ENCODE measurements around the gene RAPGEF1. TPM values are rescaled to one million over a fixed set of nuclear protein-coding genes. Genes with fewer than 3 reads are reported as not detected.
A peak's percentile ranks its signal among the peaks of the same experiment; 100 is the strongest.

Gene RAPGEF1
- total and polyA plus RNA-seq, 2 experiments from 2014 or later: 26.2 to 29.7 TPM

DNA sequence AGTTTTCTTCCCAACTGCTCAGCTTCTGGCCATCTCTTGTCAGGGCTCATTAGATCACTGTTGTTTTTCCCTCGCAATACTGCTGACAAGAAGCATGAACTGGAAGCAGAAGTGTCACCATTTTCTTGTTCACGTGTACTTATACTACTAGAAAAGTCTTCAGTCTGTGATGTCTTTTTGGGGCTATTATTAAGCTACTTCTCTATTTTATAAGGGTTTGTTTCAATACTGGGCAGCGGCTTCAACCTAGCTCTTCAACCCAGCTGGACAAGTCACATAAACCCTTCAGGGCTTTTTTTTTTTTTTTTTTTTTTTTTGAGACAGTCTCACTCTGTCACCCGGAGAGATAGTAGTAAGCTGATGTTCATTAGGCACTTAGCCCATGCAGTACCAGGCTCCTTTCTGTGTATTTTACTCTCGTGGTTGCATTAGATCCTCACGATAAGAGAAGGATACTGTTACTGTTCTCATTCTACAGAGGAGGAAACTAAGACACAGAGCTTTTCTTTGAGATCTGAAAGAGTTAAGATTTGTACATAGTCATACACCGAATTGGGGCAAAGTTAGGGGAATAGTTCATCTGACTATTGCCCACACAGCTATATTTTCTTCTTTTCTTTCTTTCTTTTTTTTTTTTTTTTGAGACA is 20.5 kb downstream of the RAPGEF1 start:
- no peaks in the 10 kb centered on the region for H3K9me3 ChIP-seq (ENCODE audit: low read depth)

DNA sequence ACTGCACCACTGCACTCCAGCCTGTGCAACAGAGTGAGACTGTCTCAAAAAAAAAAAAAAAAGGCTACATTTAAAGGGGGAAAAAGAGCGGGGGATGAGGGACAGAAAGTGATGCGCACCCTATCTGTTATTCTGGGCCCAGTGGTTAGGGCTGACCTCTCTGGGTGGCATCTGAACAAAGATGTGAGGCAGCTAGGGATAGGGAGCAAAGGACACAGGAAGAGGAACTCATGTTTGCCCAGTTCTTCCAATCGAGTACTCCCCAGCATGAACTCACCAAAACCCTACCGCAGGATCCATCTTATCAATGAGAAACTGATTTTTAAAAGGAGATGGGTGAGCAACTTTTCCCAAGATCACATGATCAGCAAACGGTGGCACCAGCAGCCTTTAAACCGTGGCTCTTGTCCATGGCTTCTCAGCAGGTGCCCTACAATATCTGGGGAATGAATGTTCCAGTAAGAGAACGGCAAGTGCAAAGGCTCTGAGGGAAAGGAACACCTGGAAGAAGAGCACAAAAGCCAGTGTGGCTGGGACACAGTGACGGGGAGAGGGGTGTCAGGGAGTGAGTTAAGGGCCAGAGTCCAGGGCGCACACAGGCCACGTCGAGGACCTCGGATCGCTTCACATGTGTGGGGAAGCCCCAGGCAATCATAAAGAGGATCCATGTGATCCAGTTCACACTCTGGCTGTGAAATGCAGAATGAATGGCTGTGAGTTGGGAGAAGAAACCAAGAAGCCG is 22.0 kb downstream of the RAPGEF1 start:
- TF ChIP-seq EZH2 (IDR thresholded peaks at IDR 0.05; ENCODE audit: borderline replicate concordance) (no peak), EZH2phosphoT487 (IDR thresholded peaks at IDR 0.05; ENCODE audit: low read depth, severe bottlenecking, unreplicated experiment) (no peak)
- TF ChIP-seq, protein P1, sequence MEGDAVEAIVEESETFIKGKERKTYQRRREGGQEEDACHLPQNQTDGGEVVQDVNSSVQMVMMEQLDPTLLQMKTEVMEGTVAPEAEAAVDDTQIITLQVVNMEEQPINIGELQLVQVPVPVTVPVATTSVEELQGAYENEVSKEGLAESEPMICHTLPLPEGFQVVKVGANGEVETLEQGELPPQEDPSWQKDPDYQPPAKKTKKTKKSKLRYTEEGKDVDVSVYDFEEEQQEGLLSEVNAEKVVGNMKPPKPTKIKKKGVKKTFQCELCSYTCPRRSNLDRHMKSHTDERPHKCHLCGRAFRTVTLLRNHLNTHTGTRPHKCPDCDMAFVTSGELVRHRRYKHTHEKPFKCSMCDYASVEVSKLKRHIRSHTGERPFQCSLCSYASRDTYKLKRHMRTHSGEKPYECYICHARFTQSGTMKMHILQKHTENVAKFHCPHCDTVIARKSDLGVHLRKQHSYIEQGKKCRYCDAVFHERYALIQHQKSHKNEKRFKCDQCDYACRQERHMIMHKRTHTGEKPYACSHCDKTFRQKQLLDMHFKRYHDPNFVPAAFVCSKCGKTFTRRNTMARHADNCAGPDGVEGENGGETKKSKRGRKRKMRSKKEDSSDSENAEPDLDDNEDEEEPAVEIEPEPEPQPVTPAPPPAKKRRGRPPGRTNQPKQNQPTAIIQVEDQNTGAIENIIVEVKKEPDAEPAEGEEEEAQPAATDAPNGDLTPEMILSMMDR (IDR thresholded peaks at IDR 0.05; ENCODE audit: poor library complexity): no peak
- peaks cover 5% of the 10 kb centered on the region for H4K20me1 ChIP-seq (ENCODE audit: insufficient read depth, poor library complexity, severe bottlenecking)
- no peaks in the 10 kb centered on the region for H3K36me3 ChIP-seq (replicated peaks; ENCODE audit: insufficient read depth, low read depth)
- H3K4me3 ChIP-seq: no peak overlapping the region
- H3K9me3 ChIP-seq (ENCODE audit: low read depth): no peaks in the 10 kb centered on the region
- H2AFZ ChIP-seq: no peak overlapping the region
- peaks cover 95% of the 10 kb centered on the region for H3K79me2 ChIP-seq
- peaks cover 7% of the 10 kb centered on the region for H3K4me1 ChIP-seq (ENCODE audit: insufficient read depth)
- 84% methylated on average over 14 of the region's 14 CpGs for WGBS (ENCODE audit: low lambda C conversion rate, missing lambda C conversion rate)
- peak; percentile 56 for DNase-seq (ENCODE audit: low spot score)
- H3K27ac ChIP-seq: peak overlapping the region; percentile 54
- H3K9me2 ChIP-seq (replicated peaks; ENCODE audit: insufficient read depth): no peaks in the 10 kb centered on the region
- no peak overlapping the region for H3K4me2 ChIP-seq
- no peaks in the 10 kb centered on the region for H3K27me3 ChIP-seq

More for the DNA sequence above, 20.5 kb downstream of the RAPGEF1 start:
- Histone ChIP-seq H2AFZ (no peak overlapping the region), H3K9me2 (replicated peaks; ENCODE audit: insufficient read depth) (no peaks in the 10 kb centered on the region), H3K27ac (no peak overlapping the region), H3K36me3 (replicated peaks; ENCODE audit: insufficient read depth, low read depth) (no peaks in the 10 kb centered on the region), H3K27me3 (no peaks in the 10 kb centered on the region), H3K4me3 (no peak overlapping the region), H3K4me1 (ENCODE audit: insufficient read depth) (no peaks in the 10 kb centered on the region), H3K79me2 (peaks cover 95% of the 10 kb centered on the region), H4K20me1 (ENCODE audit: insufficient read depth, poor library complexity, severe bottlenecking) (peaks cover 5% of the 10 kb centered on the region), H3K4me2 (no peak overlapping the region)
- WGBS (ENCODE audit: low lambda C conversion rate, missing lambda C conversion rate): 58% methylated on average over 7 of the region's 7 CpGs
- no peak for TF ChIP-seq EZH2 (IDR thresholded peaks at IDR 0.05; ENCODE audit: borderline replicate concordance)
- TF ChIP-seq EZH2phosphoT487 (IDR thresholded peaks at IDR 0.05; ENCODE audit: low read depth, severe bottlenecking, unreplicated experiment): no peak
- TF ChIP-seq, protein P1 (IDR thresholded peaks at IDR 0.05; ENCODE audit: poor library complexity): no peak
- no peak for DNase-seq (ENCODE audit: low spot score)

DNA sequence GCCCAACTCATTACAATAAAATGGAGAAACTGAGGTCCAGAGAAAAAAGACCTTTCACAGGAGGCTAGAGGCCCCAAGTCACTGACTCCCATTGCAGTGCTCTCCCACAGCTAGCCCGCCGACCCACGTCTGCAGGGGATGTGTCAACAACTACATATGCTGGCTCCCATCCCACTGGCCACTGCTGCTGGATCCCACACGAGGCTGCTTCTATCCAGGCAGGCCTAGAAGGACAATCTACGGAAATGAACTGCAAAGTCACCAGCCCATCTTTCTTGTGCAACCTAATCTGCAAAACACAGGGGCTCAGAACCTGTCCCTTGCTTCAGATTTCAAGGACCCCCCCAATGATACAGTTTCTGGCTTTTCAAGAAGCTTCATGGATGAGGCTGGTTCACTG is 24.0 kb downstream of the RAPGEF1 start:
- Histone ChIP-seq H3K79me2 (peaks cover 95% of the 10 kb centered on the region), H3K4me1 (ENCODE audit: insufficient read depth) (peaks cover 13% of the 10 kb centered on the region), H3K27ac (no peak overlapping the region), H3K4me2 (no peak overlapping the region), H2AFZ (no peak overlapping the region), H3K27me3 (no peaks in the 10 kb centered on the region), H3K36me3 (replicated peaks; ENCODE audit: insufficient read depth, low read depth) (no peaks in the 10 kb centered on the region), H4K20me1 (ENCODE audit: insufficient read depth, poor library complexity, severe bottlenecking) (peaks cover 5% of the 10 kb centered on the region), H3K9me2 (replicated peaks; ENCODE audit: insufficient read depth) (no peaks in the 10 kb centered on the region), H3K4me3 (no peak overlapping the region), H3K9me3 (ENCODE audit: low read depth) (no peaks in the 10 kb centered on the region)
- WGBS (ENCODE audit: low lambda C conversion rate, missing lambda C conversion rate): 88% methylated on average over 5 of the region's 5 CpGs
- DNase-seq (ENCODE audit: low spot score): no peak
- TF ChIP-seq, protein P1 (IDR thresholded peaks at IDR 0.05; ENCODE audit: poor library complexity): no peak
- no peak for TF ChIP-seq EZH2phosphoT487 (IDR thresholded peaks at IDR 0.05; ENCODE audit: low read depth, severe bottlenecking, unreplicated experiment)
- TF ChIP-seq EZH2 (IDR thresholded peaks at IDR 0.05; ENCODE audit: borderline replicate concordance): no peak

Measured in hepatocyte (in vitro differentiated cells).